Measurements from ENCODE around the gene VPS51.

Gene VPS51

GRCh38 chr11:65096926-65097325 lies 912 bp downstream of the VPS51 start:
- TF ChIP-seq CTCF (IDR thresholded peaks at IDR 0.05; ENCODE audit: low read depth, low read length): no peak
- no peak for TF ChIP-seq EZH2phosphoT487 (IDR thresholded peaks at IDR 0.05; ENCODE audit: low read depth)
- Histone ChIP-seq H3K36me3 (replicated peaks; ENCODE audit: low read depth, low read length) (peaks cover 8% of the 10 kb centered on the region), H3K4me1 (ENCODE audit: low read length) (peaks cover 21% of the 10 kb centered on the region), H2AFZ (ENCODE audit: low read depth, low read length) (no peak overlapping the region), H3K79me2 (ENCODE audit: low read length) (peaks cover 27% of the 10 kb centered on the region), H4K20me1 (ENCODE audit: insufficient read depth, low read length) (peaks cover 3% of the 10 kb centered on the region; the same call in 1 of the 2 replicates), H3K27ac (ENCODE audit: low read length) (no peak overlapping the region), H3K9ac (ENCODE audit: low read length) (peak overlapping the region; percentile 86), H3K9me3 (ENCODE audit: insufficient read depth, low read length) (no peaks in the 10 kb centered on the region), H3K4me2 (ENCODE audit: low read length) (peak overlapping the region; percentile 91), H3K27me3 (ENCODE audit: low read depth, low read length) (no peaks in the 10 kb centered on the region), H3K4me3 (ENCODE audit: low read length) (peak overlapping the region; percentile 87)

- TF ChIP-seq CTCF (IDR thresholded peaks at IDR 0.05; ENCODE audit: low read depth, low read length) (0 out of 2 replicates have a peak, but pooled peaks have one; percentile 10), EZH2phosphoT487 (IDR thresholded peaks at IDR 0.05; ENCODE audit: low read depth) (no peak)
These were observed 4.8 kb downstream of the VPS51 start for GRCh38 chr11:65100674-65101350.

GRCh38 chr11:65102142-65103095 lies 6.4 kb downstream of the VPS51 start:
- no peak overlapping the region for H2AFZ ChIP-seq (ENCODE audit: low read depth, low read length)
- H3K4me3 ChIP-seq (ENCODE audit: low read length): no peak overlapping the region
- no peak overlapping the region for H3K9ac ChIP-seq (ENCODE audit: low read length)
- H3K9me3 ChIP-seq (ENCODE audit: insufficient read depth, low read length): no peaks in the 10 kb centered on the region
- H3K36me3 ChIP-seq (replicated peaks; ENCODE audit: low read depth, low read length): peaks cover 13% of the 10 kb centered on the region
- no peaks in the 10 kb centered on the region for H3K4me1 ChIP-seq (ENCODE audit: low read length)
- no peaks in the 10 kb centered on the region for H3K27me3 ChIP-seq (ENCODE audit: low read depth, low read length)
- no peak overlapping the region for H3K4me2 ChIP-seq (ENCODE audit: low read length)
- H4K20me1 ChIP-seq (ENCODE audit: insufficient read depth, low read length): no peaks in the 10 kb centered on the region
- TF ChIP-seq EZH2phosphoT487 (IDR thresholded peaks at IDR 0.05; ENCODE audit: low read depth) (no peak), CTCF (IDR thresholded peaks at IDR 0.05; ENCODE audit: low read depth, low read length) (no peak)
- H3K79me2 ChIP-seq (ENCODE audit: low read length): peaks cover 29% of the 10 kb centered on the region
- no peak overlapping the region for H3K27ac ChIP-seq (ENCODE audit: low read length)

More at GRCh38 chr11:65100674-65101350, 4.8 kb downstream of the VPS51 start:
- H4K20me1 ChIP-seq (ENCODE audit: insufficient read depth, low read length): peaks cover 3% of the 10 kb centered on the region; the same call in 1 of the 2 replicates
- no peak overlapping the region for H3K27ac ChIP-seq (ENCODE audit: low read length)
- H3K4me2 ChIP-seq (ENCODE audit: low read length): no peak overlapping the region
- no peaks in the 10 kb centered on the region for H3K9me3 ChIP-seq (ENCODE audit: insufficient read depth, low read length)
- peaks cover 12% of the 10 kb centered on the region for H3K36me3 ChIP-seq (replicated peaks; ENCODE audit: low read depth, low read length)
- H3K4me1 ChIP-seq (ENCODE audit: low read length): peaks cover 7% of the 10 kb centered on the region
- no peaks in the 10 kb centered on the region for H3K27me3 ChIP-seq (ENCODE audit: low read depth, low read length)
- peaks cover 40% of the 10 kb centered on the region for H3K79me2 ChIP-seq (ENCODE audit: low read length)
- no peak overlapping the region for H3K4me3 ChIP-seq (ENCODE audit: low read length)
- H2AFZ ChIP-seq (ENCODE audit: low read depth, low read length): no peak overlapping the region
- no peak overlapping the region for H3K9ac ChIP-seq (ENCODE audit: low read length)

GRCh38 chr11:65103476-65103875 lies 7.5 kb downstream of the VPS51 start:
- Histone ChIP-seq H2AFZ (ENCODE audit: low read depth, low read length) (no peak overlapping the region), H3K4me3 (ENCODE audit: low read length) (no peak overlapping the region), H3K4me1 (ENCODE audit: low read length) (no peaks in the 10 kb centered on the region), H3K36me3 (replicated peaks; ENCODE audit: low read depth, low read length) (peaks cover 12% of the 10 kb centered on the region), H3K9me3 (ENCODE audit: insufficient read depth, low read length) (no peaks in the 10 kb centered on the region), H3K27ac (ENCODE audit: low read length) (no peak overlapping the region), H4K20me1 (ENCODE audit: insufficient read depth, low read length) (no peaks in the 10 kb centered on the region), H3K27me3 (ENCODE audit: low read depth, low read length) (no peaks in the 10 kb centered on the region), H3K4me2 (ENCODE audit: low read length) (no peak overlapping the region), H3K9ac (ENCODE audit: low read length) (no peak overlapping the region), H3K79me2 (ENCODE audit: low read length) (peaks cover 19% of the 10 kb centered on the region)
- TF ChIP-seq EZH2phosphoT487 (IDR thresholded peaks at IDR 0.05; ENCODE audit: low read depth) (no peak), CTCF (IDR thresholded peaks at IDR 0.05; ENCODE audit: low read depth, low read length) (no peak)

All from OCI-LY3 (cell line).